Astrocyte of the spinal cord (primary cell): ENCODE measurements around the gene DKK1.

Experiments used
- DNase-seq: peaks from one replicate; pipeline ENCODE4 v3.0.0; 2011; ENCODE audit warnings: low read depth, low spot score
- H3K4me3 ChIP-seq: 2 replicates; pipeline ENCODE4 v1.5.1; 2011; ENCODE audit warnings: low read depth, mild to moderate bottlenecking, low read length, moderate library complexity
- CTCF ChIP-seq: IDR thresholded peaks from 2 replicates; pipeline ENCODE4 v1.5.1; 2012; ENCODE audit warnings: low read depth, mild to moderate bottlenecking, low read length, inconsistent platforms
- in situ Hi-C: cut with HindIII; loops from 2 replicates; pipeline ENCODE4 v1.10.0; 2017; ENCODE audit warnings: low sequenced_read_pairs

DKK1 gene

GRCh38 chr10:52276986-52277385 is 37.1 kb upstream of the DKK1 start:
- H3K4me3 ChIP-seq = no peak overlapping the region
- TF ChIP-seq CTCF = no peak
- no peak for DNase-seq
- in situ Hi-C loops = no loop called here

- in situ Hi-C loops = no loop called here
- no peak overlapping the region for H3K4me3 ChIP-seq
- no peak for DNase-seq
- TF ChIP-seq CTCF = no peak
Observed at GRCh38 chr10:52279546-52279945, 34.5 kb upstream of the DKK1 start.

- no peak for TF ChIP-seq CTCF
- in situ Hi-C loops = no loop called here
- DNase-seq = no peak
- no peak overlapping the region for H3K4me3 ChIP-seq
Observed at GRCh38 chr10:52280051-52280450, 34.0 kb upstream of the DKK1 start.

GRCh38 chr10:52283174-52283573 is 30.9 kb upstream of the DKK1 start:
- in situ Hi-C loops = no loop called here
- TF ChIP-seq CTCF = no peak
- DNase-seq = no peak

GRCh38 chr10:52284416-52285013 is 29.6 kb upstream of the DKK1 start:
- in situ Hi-C loops = no loop called here
- no peak for DNase-seq
- H3K4me3 ChIP-seq = no peak overlapping the region
- TF ChIP-seq CTCF = no peak

More at GRCh38 chr10:52283174-52283573, 30.9 kb upstream of the DKK1 start:
- H3K4me3 ChIP-seq = no peak overlapping the region

- H3K4me3 ChIP-seq = no peak overlapping the region
- DNase-seq = no peak
- in situ Hi-C loops = no loop called here
- TF ChIP-seq CTCF = no peak
Observed at GRCh38 chr10:52287866-52288265, 26.2 kb upstream of the DKK1 start.

GRCh38 chr10:52297747-52298146 is 16.3 kb upstream of the DKK1 start:
- in situ Hi-C loops = no loop called here
- no peak overlapping the region for H3K4me3 ChIP-seq
- TF ChIP-seq CTCF = no peak
- DNase-seq = peak; percentile 12
